DMS153 (cell line): ENCODE results near the gene TMEM121.

Experiments used
- DNase-seq: peaks from one replicate; lab custom pipeline; 2025; lab: John Stamatoyannopoulos, UW

The TMEM121 gene

DNA sequence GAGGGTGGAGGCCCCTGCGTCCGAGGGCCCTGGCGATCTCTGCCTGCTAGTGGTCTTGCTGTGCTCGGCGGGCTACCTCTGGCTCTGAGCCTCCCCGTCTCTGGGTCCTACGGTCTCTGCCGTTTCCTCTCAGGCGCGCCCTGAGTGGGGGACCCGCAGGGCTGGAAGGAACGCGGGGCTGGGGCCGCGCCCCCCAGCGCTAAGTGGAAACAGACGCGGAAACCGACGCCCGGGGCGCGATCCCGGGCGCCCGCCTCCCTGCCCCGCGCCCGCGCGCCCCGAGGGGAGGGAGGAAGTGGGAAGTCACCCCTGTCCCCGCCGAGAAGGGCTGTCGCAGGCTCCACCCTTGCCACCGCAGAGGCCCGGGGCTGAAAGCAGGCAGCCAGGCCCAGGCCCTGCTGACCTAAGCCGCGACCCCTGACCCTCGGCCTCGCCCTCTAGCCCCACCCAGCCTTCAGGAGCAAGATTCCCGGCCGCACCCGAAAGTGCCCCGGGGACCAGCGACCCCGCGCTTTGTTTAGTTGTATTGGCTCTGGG lies 38.9 kb upstream of the TMEM121 start:
- DNase-seq, result no peak

GRCh38 chr14:105487986-105488777 lies 38.2 kb upstream of the TMEM121 start:
- no peak for DNase-seq

- DNase-seq, result no peak
Measured at GRCh38 chr14:105488781-105489541, 37.4 kb upstream of the TMEM121 start.

DNA sequence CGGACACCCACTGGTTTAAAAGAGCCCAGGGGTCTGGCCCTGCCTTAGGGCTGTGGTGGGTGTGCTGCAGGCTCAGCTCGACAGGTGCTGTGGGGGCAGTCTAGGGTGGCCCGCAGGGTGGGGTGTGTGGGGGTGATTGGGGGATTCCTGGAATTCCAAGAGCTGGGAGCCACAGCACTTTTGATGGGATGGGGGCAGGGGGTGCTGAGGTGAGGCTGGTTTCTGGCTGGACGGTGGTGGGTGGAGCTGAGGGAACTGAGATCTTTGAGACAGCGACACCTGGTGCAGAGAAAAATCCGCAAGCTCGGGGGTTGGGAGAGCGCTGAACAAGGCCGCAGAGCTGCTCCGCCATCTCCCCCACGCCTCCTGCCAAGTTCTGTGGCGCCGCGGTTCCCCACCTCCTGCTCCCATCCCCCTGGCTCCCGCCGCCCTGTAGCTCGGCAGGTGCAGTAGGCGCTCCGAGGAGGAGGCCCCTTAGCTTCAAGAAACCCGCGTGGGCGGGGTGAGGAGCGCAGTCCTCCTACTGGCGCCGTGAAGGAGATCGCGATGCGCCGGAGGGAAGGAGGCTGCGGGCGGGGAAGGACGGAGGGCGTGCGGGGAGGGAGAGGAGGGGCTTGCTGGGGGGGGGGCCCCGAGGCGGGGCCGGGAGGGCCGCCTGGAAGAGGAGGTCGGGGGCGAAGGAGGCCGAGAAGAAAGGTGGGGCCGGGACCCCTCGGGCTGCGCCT lies 36.7 kb upstream of the TMEM121 start:
- DNase-seq, result peak; percentile 27

DNA sequence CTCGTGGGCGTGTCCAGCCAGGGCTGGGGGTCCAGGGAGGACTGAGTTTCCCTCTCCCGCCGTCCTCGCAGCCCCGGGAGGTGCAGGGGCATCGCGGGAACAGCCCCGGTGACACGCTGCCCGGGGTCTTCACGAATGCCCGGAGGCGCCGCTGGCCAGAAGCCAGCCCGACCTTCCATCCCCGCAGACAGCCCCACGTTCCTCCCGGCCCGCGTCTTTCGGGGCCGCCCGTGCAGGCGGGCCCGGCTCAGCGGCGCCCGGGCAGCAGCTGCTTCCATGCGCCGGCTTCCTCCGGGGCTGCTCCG lies 36.2 kb upstream of the TMEM121 start:
- no peak for DNase-seq

GRCh38 chr14:105490572-105491365 lies 35.6 kb upstream of the TMEM121 start, which contains the start of gene TEDC1:
Gene TEDC1 (plus strand): TSS chr14:105491246. CDS start chr14:105491376, 130 bp downstream.
- peak; percentile 97 for DNase-seq

DNA sequence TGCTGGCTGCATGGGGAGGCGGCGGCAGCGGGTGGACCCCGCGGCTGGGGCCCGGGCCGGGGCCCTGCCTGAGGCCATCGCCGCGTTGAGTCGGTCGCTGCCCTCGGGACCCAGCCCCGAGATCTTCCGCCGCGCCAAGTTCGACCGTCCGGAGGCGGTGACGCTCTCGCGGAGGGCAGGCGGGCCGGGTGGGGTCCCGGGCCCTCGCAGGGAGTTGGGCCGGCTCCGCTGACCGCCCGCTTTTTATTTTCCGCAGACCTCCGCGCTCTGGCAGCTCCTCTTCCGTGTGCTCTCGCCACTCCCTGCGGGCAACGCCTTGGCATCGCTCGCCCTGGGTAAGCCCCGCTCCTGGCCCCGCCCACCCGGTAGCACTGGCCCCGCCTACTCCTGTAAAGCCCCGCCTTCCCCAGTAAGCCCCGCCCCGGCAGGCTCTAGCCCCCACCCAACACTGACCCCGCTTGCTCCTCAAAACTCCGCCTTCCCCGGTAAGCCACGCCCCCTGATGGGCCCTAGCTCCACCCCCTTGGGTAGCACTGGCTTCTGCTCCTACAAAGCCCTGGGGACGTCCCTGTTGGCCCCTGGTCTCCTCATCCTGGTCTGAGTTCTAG lies 34.9 kb upstream of the TMEM121 start:
- peak; percentile 12 for DNase-seq

- no peak for DNase-seq
Measured at GRCh38 chr14:105492031-105492970, 34.1 kb upstream of the TMEM121 start.

GRCh38 chr14:105492971-105493871 lies 33.2 kb upstream of the TMEM121 start:
- no peak for DNase-seq

DNA sequence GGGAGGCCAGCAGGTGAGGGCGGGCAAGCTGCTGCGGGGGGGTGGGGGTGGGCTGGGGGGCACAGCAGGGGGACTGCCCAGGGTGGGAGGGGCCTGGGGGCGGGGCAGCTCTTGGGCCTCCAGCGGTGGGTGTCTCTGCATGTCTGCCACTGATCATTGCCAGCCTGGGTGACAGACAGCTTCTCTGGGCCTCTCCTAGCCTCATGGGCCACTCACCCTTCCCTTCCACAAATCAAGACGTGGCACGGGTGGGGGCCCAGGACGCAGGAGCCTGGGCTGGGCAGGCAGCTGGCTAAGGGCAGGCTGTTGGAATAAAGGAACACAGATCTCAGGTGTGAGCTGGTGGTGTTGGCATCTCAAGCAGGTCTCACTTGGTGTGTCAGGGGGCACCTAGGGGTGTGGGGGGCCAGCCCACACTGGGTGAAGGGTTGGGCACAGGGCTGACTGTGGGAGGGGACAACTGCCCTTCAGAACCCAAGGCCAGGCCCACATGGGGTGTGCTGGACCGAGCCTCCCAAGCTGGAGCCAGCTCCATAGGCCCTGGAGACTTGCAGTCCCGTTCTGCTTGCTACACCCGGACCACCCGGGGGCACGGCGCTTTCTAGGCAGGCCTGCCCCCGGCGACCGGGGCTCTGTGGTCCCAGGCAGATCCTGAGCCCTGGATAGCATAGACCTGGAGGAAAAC lies 32.3 kb upstream of the TMEM121 start:
- DNase-seq, result no peak

- no peak for DNase-seq
Measured at GRCh38 chr14:105494606-105494929, 31.8 kb upstream of the TMEM121 start.

DNA sequence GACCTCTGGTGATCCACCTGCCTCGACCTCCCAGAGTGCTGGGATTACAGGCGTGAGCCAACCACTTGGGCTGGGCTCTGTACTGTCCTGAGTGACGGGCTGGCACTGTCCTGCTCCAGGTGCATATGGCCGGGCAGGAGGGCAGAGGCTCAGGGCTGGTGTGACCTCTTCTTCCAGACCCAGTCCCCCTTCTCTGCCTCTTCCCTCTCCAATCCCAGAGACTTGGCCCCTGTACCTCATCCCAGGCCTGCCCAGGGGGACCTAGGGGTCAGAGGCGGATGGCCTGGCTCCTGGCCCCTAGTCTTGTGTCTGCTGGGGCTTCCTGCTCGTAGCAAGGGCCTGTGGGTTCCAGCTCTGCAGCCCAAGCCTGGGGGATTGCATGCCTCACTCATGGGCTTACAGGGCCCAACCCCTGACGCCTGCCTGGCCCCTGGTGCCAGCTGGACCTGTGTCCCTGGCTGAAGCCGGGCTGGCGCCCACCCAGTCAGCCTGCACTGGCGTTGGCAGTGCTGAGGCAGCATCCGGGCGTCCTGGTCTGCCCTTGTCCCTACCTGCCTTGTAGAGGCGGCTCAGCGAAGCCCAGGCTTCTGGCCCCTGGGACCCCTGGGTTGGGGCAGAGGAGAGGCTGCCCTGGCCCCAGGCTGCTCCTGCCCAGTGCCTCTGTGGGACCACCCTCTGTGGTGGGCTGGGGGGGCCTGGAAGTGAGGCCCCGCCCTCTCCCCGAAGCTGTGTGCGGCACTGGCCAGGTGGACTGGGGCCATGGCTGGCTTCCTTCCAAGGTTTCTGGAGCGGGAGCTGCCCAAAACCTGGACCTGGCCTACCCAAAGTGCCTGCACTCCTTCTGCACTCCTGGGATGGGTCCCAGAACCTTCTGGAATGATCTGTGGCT lies 31.0 kb upstream of the TMEM121 start:
- DNase-seq, result no peak

DNA sequence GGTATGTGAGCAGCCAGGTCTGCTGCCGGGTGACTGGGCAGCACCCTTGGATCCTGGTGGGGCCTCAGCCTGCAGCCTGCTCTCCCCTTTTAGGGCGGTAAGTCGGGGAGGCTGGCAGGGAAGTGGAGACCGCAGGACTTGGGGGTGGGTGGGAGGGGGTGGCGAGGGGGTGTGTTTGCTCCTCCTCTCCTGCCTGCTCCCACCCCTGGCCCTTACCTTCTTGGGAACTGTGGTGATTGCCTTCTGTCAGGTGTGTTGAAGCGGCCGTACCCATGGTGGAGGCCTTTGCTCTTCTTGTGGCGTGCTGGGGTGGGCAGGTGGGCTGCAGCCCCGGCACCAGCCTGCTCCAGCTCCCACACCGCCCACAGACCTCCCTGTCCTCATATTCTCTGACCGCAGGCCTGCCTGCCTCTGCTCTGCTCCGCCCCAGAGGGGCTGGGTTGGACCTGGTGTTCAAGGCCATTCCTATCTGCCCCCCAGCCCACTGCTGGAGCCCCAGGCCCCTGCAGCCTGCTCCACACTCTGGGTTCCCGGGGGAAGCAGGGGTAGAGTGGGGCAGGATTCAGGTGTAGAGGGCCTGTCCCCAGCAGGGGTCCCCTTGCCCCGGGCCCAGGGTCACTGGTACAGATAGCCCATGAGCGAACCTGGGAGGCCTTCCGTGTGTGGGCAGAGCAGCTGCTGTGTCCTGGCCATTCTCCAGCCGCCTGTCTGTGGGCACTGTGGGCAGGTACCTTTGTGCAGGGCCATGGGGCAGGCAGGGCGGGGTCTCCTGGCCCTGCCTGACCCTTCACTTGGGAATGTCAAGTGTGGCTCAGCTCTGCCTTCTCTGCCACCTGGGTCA lies 30.2 kb upstream of the TMEM121 start:
- no peak for DNase-seq

GRCh38 chr14:105496831-105497591 lies 29.4 kb upstream of the TMEM121 start:
- DNase-seq, result no peak

GRCh38 chr14:105497671-105498429 lies 28.5 kb upstream of the TMEM121 start:
- no peak for DNase-seq
